Upper lobe of left lung (tissue), 6 donors: ENCODE results near the gene GABRB1. TPM values are rescaled to one million over a fixed set of nuclear protein-coding genes. Genes with fewer than 3 reads are reported as not detected.

Experiments
- ATAC-seq, 2 donors: fragments of 200-7000 bp; cut with Tn5 transposase; one replicate each; pipeline ENCODE4 v1.9.1; 2022; ENCODE audit warnings: mild to moderate bottlenecking in 2 of 2, moderate library complexity in 2 of 2; ENCODE audit not compliant: low FRiP score in 2 of 2
- DNase-seq, 2 donors: peaks; one replicate each; pipeline ENCODE4 v3.0.0-alpha.2; 2019 to 2020
- H3K27ac ChIP-seq, 4 donors: fragments of 200-600 bp; sonication (generic); one replicate each; pipeline ENCODE4 v1.5.1; 2016 to 2019
- H3K27me3 ChIP-seq, 4 donors: fragments of 200-600 bp; sonication (generic); one replicate each; pipeline ENCODE4 v1.5.1; 2017 to 2019
- H3K36me3 ChIP-seq, 4 donors: fragments of 200-600 bp; sonication (generic); one replicate each; pipeline ENCODE4 v1.5.1; 2016 to 2019
- H3K4me1 ChIP-seq, 4 donors: fragments of 200-600 bp; sonication (generic); one replicate each; pipeline ENCODE4 v1.5.1; 2018 to 2019
- H3K4me3 ChIP-seq, 4 donors: fragments of 200-600 bp; sonication (generic); one replicate each; pipeline ENCODE4 v1.5.1; 2017 to 2019; ENCODE audit warnings: mild to moderate bottlenecking in 2 of 4, moderate library complexity in 1 of 4
- H3K9me3 ChIP-seq, 4 donors: fragments of 200-600 bp; sonication (generic); one replicate each; pipeline ENCODE4 v1.5.1; 2018 to 2019
- EP300 ChIP-seq, 4 donors: sonication (generic); formaldehyde crosslinking; IDR thresholded peaks; one replicate each; pipeline ENCODE4 v1.5.1; 2017; ENCODE audit warnings: antibody characterized with exemption in 4 of 4, control low read depth in 2 of 4
- POLR2A ChIP-seq, 4 donors: fragments of 450-650 bp; IDR thresholded peaks; one replicate each; pipeline ENCODE4 v1.5.1; 2016 to 2017; ENCODE audit warnings: antibody characterized with exemption in 4 of 4, mild to moderate bottlenecking in 2 of 4
- POLR2AphosphoS5 ChIP-seq, 2 donors: sonication (generic); formaldehyde crosslinking; IDR thresholded peaks; one replicate each; pipeline ENCODE4 v1.5.1; 2017; ENCODE audit warnings: antibody characterized with exemption in 2 of 2
- WGBS, 2 donors: methylation state at CpG; one replicate each; pipeline ENCODE4 v1.1.5; 2017 to 2018; 5-methylcytosine and 5-hydroxymethylcytosine counted together
- total RNA-seq, 6 donors: library from RNA; depleted of rRNA in 4 of 6; stranded (reverse); fragments of >200 nt in 4 of 6; gene quantifications; one replicate each; pipeline versions ENCODE4 v1.1.0 to v1.2.1, GENCODE V29; 2016 to 2021
- TF ChIP-seq, protein P1 (sequence below), 6 experiments: fragments of 450-650 bp in 4 of 6; fragments of 200-600 bp in 2 of 6; sonication (generic) in 2 of 6; IDR thresholded peaks; one replicate each; pipeline ENCODE4 v1.5.1; 2016 to 2019; ENCODE audit warnings: antibody characterized with exemption in 6 of 6
- donor health status: DM: no; HTN: no; CAD: no; lungs with moderate emphysema.
- donor health status: DM: no; HTN: yes; CAD: no; lungs with severe emphysema.

The GABRB1 gene
- total RNA-seq, 6 donors from 2014 or later, result not detected

DNA sequence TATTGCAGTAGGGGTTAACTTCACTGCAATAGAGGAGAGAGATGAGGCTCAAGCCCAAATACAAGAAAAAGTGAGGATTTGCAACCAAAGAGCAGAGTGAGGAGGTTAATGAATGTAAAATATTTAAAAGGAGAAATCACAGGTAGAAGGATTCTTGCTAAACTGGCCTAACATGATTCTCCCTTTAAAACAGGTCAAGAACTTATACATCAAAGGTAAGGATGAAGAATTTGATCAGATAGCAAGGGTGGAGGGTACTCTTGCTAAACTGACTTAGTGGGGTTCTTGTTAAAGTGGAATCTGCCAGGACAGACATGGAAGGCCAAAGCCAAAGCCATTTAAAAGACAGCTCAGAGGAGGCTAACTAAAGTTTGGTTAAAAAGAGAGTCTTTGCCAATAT is 193.0 kb downstream of the GABRB1 start:
- no peak for DNase-seq
- Histone ChIP-seq H3K9me3 (no peaks in the 10 kb centered on the region), H3K27ac (no peak overlapping the region), H3K4me3 (no peak overlapping the region), H3K4me1 (no peaks in the 10 kb centered on the region), H3K27me3 (no peaks in the 10 kb centered on the region), H3K36me3 (no peaks in the 10 kb centered on the region)
- TF ChIP-seq, protein P1, sequence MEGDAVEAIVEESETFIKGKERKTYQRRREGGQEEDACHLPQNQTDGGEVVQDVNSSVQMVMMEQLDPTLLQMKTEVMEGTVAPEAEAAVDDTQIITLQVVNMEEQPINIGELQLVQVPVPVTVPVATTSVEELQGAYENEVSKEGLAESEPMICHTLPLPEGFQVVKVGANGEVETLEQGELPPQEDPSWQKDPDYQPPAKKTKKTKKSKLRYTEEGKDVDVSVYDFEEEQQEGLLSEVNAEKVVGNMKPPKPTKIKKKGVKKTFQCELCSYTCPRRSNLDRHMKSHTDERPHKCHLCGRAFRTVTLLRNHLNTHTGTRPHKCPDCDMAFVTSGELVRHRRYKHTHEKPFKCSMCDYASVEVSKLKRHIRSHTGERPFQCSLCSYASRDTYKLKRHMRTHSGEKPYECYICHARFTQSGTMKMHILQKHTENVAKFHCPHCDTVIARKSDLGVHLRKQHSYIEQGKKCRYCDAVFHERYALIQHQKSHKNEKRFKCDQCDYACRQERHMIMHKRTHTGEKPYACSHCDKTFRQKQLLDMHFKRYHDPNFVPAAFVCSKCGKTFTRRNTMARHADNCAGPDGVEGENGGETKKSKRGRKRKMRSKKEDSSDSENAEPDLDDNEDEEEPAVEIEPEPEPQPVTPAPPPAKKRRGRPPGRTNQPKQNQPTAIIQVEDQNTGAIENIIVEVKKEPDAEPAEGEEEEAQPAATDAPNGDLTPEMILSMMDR (IDR thresholded peaks at IDR 0.05), result no peak
- TF ChIP-seq EP300 (IDR thresholded peaks at IDR 0.05), result no peak
- no peak for TF ChIP-seq POLR2AphosphoS5 (IDR thresholded peaks at IDR 0.05)
- no peak for TF ChIP-seq POLR2A (IDR thresholded peaks at IDR 0.05)
- ATAC-seq, result no peak

GRCh38 chr4:47235721-47236120 is 204.4 kb downstream of the GABRB1 start:
- WGBS, 2 donors, result 54 to 62% methylated on average over 2 of the region's 2 CpGs
- ATAC-seq, result no peak

DNA sequence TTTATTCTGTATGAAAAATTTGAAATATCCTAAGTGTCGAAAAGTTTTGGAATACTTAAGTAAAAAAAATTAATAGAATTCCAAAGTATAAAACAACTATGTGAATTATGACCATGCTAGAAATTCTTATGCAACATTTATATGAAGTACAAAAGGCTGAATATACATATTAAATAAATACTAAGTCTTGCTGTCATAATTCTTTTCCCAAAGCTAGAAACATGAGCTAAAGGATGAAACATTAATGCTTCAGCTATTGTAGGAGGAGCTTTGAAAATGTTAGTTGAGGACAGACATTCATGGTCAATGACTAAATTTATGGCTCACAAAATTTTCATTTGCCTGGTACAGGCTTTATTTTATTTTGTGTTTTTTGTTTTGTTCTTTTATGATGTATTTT is 207.3 kb downstream of the GABRB1 start:
- ATAC-seq (no peak), DNase-seq (no peak)
- 57 to 70% methylated on average over 1 of the region's 1 CpG for WGBS, 2 donors
- Histone ChIP-seq H3K27me3 (no peaks in the 10 kb centered on the region), H3K4me1 (no peaks in the 10 kb centered on the region), H3K27ac (no peak overlapping the region), H3K4me3 (no peak overlapping the region), H3K36me3 (no peaks in the 10 kb centered on the region), H3K9me3 (no peaks in the 10 kb centered on the region)
- no peak for TF ChIP-seq POLR2A (IDR thresholded peaks at IDR 0.05)
- TF ChIP-seq, protein P1 (IDR thresholded peaks at IDR 0.05), result no peak
- TF ChIP-seq POLR2AphosphoS5 (IDR thresholded peaks at IDR 0.05), result no peak
- TF ChIP-seq EP300 (IDR thresholded peaks at IDR 0.05), result no peak

More at GRCh38 chr4:47235721-47236120, 204.4 kb downstream of the GABRB1 start:
- Histone ChIP-seq H3K4me1 (no peaks in the 10 kb centered on the region), H3K36me3 (no peaks in the 10 kb centered on the region), H3K27me3 (no peaks in the 10 kb centered on the region), H3K27ac (no peak overlapping the region), H3K4me3 (no peak overlapping the region), H3K9me3 (no peaks in the 10 kb centered on the region)
- no peak for TF ChIP-seq POLR2A (IDR thresholded peaks at IDR 0.05)
- TF ChIP-seq EP300 (IDR thresholded peaks at IDR 0.05), result no peak
- TF ChIP-seq, protein P1 (IDR thresholded peaks at IDR 0.05), result no peak
- TF ChIP-seq POLR2AphosphoS5 (IDR thresholded peaks at IDR 0.05), result no peak
- DNase-seq, result no peak

DNA sequence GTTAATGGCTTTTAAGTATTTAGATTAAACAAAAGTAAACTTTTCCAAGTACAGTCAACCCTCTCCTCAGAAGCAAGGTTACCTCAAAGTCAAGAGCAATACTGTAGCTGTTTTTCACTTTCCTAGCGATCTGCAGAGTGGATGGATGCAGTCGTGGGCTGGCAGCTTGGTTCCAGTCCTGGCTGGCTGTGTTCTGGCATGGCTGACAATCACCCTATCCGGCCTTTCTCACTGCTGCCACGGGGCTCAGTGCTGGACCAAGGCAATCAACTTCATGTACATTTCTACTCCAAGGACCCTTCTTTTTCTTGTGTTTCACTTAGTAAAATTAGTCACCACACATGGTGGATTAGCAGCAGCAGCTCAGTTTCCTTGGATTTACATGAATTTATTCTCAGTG is 208.3 kb downstream of the GABRB1 start:
- Histone ChIP-seq H3K27me3 (no peaks in the 10 kb centered on the region), H3K36me3 (no peaks in the 10 kb centered on the region), H3K9me3 (no peaks in the 10 kb centered on the region), H3K27ac (no peak overlapping the region), H3K4me1 (no peaks in the 10 kb centered on the region), H3K4me3 (no peak overlapping the region)
- WGBS, 2 donors, result 43 to 56% methylated on average over 4 of the region's 4 CpGs
- no peak for TF ChIP-seq EP300 (IDR thresholded peaks at IDR 0.05)
- TF ChIP-seq POLR2AphosphoS5 (IDR thresholded peaks at IDR 0.05), result no peak
- no peak for TF ChIP-seq POLR2A (IDR thresholded peaks at IDR 0.05)
- TF ChIP-seq, protein P1 (IDR thresholded peaks at IDR 0.05), result no peak
- DNase-seq, result no peak
- no peak for ATAC-seq

DNA sequence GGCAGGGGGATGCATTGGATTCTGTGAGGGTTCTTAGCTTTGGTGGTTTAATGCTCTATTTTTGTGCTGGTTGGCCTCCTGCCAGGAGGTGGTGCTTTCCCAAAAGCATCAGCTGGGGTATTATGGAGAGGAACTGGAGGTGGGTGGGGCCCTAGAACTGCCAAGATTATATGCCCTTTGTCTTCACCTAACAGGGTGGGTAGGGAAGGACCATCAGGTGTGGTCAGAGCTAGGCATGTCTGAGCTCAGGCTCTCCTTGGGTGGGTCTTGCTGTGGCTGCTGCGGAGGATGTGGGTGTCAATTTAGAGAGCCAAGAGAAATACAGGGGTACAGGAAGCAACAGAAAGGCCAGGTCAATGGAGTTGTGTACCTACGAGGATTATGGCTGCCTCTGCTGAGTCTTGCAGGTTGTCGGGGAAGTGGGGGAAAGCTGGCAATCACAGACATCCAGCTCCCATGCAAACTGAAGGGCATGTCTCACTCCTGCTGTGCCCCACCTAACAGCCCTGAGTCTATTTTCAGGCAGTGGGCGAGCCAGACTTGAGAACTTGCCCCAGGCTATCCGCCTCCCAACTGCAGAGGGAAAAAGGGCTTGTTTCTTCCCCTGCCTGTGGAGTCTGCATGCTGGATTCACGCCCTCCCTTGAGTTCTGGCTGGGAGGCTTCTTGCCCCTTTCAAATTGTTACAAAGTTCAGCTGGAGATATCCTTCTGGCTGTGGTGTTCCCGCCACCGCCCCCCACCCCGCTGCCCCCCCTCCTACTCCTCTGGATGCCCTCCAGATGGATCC is 220.2 kb downstream of the GABRB1 start:
- Histone ChIP-seq H3K36me3 (no peaks in the 10 kb centered on the region), H3K27me3 (no peaks in the 10 kb centered on the region), H3K27ac (no peak overlapping the region), H3K4me3 (no peak overlapping the region), H3K9me3 (no peaks in the 10 kb centered on the region), H3K4me1 (no peaks in the 10 kb centered on the region)
- ATAC-seq (no peak), DNase-seq (peak in 1 of 2 donors; percentile 9)
- TF ChIP-seq POLR2AphosphoS5 (IDR thresholded peaks at IDR 0.05), result no peak
- no peak for TF ChIP-seq POLR2A (IDR thresholded peaks at IDR 0.05)
- TF ChIP-seq, protein P1 (IDR thresholded peaks at IDR 0.05), result no peak
- no peak for TF ChIP-seq EP300 (IDR thresholded peaks at IDR 0.05)
- WGBS, 2 donors, result 75 to 91% methylated on average over 2 to 9 of the region's 9 CpGs
